D721Med (cell line): ENCODE results near the gene TGFBR1.

ENCODE experiments used
- DNase-seq: peaks from one replicate; pipeline ENCODE4 v3.0.0; 2011; ENCODE audit warnings: low spot score; ENCODE audit not compliant: insufficient read length
- FAIRE-seq: peaks from 2 replicates; lab custom pipeline; 2011; peaks lifted over from hg19 to GRCh38; lab: Jason Lieb, UNC
- TF ChIP-seq, protein P1 (sequence below): IDR thresholded peaks from 2 replicates; pipeline ENCODE4 v1.5.1; 2012; ENCODE audit warnings: mild to moderate bottlenecking, control low read depth; ENCODE audit not compliant: insufficient read depth; ENCODE audit errors: missing control alignments

Gene TGFBR1

DNA sequence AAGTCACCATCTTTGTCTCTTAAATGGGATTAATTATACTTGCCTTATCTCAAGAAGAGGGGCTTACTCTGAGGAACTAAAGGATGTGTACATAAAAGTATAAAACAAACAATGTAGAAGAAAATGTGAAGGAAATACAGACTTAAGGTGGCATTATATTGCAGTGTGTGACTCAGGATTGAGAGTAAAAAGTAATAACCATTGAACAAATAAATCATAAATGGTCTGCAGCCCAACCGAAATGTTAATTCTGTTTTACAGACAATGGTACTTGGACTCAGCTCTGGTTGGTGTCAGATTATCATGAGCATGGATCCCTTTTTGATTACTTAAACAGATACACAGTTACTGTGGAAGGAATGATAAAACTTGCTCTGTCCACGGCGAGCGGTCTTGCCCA lies 37.4 kb downstream of the TGFBR1 start:
- TF ChIP-seq, protein P1, sequence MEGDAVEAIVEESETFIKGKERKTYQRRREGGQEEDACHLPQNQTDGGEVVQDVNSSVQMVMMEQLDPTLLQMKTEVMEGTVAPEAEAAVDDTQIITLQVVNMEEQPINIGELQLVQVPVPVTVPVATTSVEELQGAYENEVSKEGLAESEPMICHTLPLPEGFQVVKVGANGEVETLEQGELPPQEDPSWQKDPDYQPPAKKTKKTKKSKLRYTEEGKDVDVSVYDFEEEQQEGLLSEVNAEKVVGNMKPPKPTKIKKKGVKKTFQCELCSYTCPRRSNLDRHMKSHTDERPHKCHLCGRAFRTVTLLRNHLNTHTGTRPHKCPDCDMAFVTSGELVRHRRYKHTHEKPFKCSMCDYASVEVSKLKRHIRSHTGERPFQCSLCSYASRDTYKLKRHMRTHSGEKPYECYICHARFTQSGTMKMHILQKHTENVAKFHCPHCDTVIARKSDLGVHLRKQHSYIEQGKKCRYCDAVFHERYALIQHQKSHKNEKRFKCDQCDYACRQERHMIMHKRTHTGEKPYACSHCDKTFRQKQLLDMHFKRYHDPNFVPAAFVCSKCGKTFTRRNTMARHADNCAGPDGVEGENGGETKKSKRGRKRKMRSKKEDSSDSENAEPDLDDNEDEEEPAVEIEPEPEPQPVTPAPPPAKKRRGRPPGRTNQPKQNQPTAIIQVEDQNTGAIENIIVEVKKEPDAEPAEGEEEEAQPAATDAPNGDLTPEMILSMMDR, result no peak
- no peak for FAIRE-seq
- no peak for DNase-seq

DNA sequence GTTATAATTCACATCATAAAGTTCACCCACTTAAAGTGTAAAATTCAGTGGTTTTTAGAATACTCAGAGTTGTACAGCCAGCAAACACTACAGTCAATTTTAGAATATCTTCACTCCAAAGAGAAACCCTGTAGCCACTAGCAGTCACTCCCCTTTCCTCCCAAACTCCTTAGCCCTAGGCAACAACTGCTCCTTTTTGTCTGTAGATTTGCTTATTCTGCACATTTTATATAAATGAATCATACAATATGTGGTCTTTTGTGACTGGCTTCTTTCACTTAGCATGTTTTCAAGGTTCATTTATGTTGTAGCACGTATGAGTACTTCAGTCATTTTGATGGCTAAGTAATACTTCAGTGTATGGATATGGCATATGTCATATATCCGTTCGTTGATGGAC lies 38.7 kb downstream of the TGFBR1 start:
- no peak for DNase-seq
- FAIRE-seq, result no peak
- TF ChIP-seq, protein P1, result no peak

DNA sequence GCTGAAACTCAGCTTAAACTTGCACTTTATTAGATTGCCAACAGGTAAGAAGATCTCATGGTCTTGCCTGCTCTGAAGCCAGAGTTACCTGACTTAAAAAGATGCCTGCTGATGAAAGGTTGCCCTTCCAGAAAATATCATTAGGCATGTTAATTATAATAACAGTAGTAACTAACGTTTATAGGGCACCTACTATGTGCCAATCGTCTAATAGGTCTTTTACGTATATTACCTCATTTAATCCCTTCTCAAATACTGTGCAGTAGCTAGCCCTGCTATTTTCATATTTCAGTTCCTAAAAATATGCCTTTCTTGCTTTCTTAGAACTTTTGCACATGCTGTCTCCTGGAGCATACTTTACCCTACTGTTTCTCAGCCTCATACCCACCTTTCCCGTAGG lies 40.1 kb downstream of the TGFBR1 start:
- DNase-seq, result no peak
- FAIRE-seq, result no peak
- TF ChIP-seq, protein P1, result no peak

DNA sequence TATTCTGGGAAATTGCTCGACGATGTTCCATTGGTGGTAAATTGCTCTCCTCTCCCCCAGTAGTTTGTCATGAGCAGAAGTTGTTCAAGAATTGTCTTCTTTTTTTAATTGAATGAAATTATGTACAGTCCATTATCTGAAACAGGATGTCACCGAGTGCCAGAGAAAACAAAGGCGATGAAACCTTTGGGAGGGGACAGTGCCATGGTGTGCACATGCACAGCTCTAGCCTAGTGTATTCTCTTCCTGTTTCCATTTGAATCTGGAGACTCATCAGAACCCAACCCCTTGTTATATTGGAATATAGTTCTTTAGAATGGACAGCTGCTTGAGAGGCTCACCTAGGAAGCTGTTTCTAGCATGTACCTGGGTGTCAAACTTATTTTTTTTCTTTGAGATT lies 41.7 kb downstream of the TGFBR1 start:
- DNase-seq, result no peak
- TF ChIP-seq, protein P1, result no peak
- no peak for FAIRE-seq

DNA sequence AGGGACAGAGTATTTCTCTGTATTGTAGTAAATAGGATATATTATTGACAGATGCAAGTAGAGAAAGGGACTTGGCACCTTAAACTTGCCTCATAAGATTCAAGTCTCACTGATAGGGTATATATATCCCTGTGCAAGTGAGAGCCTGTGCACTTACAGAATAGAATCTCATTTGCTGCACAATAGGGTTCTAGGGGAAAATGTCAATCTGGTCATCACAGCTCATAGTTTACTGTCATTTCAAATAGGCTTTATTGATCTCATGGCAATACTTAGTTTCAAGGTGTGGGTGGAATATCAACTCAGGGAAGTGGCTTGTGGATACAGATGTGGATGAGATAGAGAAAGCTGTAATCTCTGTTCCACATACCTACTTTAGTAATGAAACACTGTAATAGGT lies 42.3 kb downstream of the TGFBR1 start:
- DNase-seq (no peak), FAIRE-seq (no peak)
- TF ChIP-seq, protein P1, result no peak

DNA sequence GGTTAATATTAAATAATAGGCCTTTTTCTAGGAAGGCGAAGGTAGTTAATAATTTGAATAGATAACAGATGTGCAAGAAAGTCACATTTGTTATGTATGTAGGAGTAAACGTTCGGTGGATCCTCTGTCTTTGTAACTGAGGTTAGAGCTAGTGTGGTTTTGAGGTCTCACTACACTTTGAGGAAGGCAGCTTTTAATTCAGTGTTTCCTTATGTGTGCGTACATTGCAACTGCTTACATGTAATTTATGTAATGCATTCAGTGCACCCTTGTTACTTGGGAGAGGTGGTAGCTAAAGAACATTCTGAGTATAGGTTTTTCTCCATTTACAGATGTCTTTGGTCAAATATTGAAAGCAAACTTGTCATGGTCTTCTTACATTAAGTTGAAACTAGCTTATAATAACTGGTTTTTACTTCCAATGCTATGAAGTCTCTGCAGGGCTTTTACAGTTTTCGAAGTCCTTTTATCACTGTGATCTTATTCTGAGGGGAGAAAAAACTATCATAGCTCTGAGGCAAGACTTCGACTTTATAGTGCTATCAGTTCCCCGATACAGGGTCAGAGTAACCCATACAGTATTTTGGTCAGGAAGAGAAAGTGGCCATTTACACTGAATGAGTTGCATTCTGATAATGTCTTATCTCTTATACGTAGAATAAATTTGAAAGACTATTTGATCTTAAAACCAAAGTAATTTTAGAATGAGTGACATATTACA lies 45.7 kb downstream of the TGFBR1 start:
- DNase-seq, result no peak
- FAIRE-seq, result no peak
- TF ChIP-seq, protein P1, result no peak

DNA sequence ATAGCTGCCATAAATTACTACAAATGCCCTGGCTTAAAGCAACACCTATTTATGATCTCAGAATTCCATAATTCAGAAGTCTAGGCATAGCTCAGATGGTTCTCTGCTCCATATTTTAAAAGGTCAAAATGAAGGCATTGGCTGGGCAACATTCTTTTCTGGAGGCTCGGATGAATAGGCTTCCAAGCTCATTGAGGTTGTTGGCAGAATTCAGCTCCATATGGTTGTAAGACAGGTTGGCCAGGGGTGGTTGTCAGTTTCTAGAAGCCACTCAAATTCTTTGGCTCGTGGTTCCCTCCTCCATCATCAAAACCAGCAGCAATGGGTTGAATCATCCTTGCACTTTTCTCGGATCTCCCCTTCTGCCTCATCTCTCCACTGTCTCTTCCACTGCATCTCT lies 49.4 kb downstream of the TGFBR1 start:
- DNase-seq, result no peak
- TF ChIP-seq, protein P1, result no peak
- no peak for FAIRE-seq
